AG04449 (cell line): ENCODE results near the gene MINDY4.
"Not testable (repeated sequence)": the region's sequence is repeated elsewhere in the genome, so short reads cannot be mapped to it uniquely, and the experiment has no call there.

Experiments
- CTCF ChIA-PET: fragments of 350-600 bp; formaldehyde crosslinking; extraction: SDS; loops from one replicate; lab custom pipeline; 2021; ENCODE audit warnings: antibody characterized with exemption; lab: Yijun Ruan, JAX
- POLR2A ChIA-PET: fragments of 400-600, 350-600 bp; formaldehyde crosslinking; extraction: SDS; loops from one replicate; lab custom pipeline; 2020; ENCODE audit warnings: antibody characterized with exemption, inconsistent platforms; lab: Yijun Ruan, JAX
- DNase-seq: peaks from one replicate; pipeline ENCODE4 v3.0.0-alpha.2; 2010; ENCODE audit warnings: low read depth, low spot score
- H3K4me3 ChIP-seq: 2 replicates; pipeline ENCODE4 v1.5.1; 2011; ENCODE audit warnings: low read depth, mild to moderate bottlenecking, control low read depth, low read length
- TF ChIP-seq, protein P1 (sequence below): IDR thresholded peaks from one replicate; pipeline ENCODE4 v1.5.1; 2011; ENCODE audit warnings: mild to moderate bottlenecking, moderate library complexity, low read length, control low read depth, inconsistent platforms; ENCODE audit not compliant: insufficient read depth; ENCODE audit errors: missing control alignments

The MINDY4 gene

DNA sequence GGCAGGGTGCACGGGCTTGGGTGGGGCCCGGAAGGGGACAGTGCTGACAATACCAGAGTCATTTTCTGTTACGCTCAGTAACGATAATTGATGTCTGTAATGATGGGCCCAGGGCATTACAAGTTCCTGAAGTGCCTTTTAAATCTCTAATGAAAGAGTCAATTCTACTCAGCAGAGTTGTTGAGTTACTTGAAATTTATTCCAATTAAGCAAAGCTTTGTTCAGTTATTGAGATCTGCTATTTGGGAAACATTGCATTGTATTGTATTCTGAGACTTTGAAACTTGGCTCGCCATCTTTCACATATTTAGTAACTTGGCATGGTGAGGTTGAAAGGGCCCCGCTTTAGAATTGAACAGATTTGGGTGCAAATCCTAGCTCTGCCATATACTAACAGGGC lies 34.7 kb downstream of the MINDY4 start:
- POLR2A ChIA-PET, result no interaction called here
- TF ChIP-seq, protein P1, sequence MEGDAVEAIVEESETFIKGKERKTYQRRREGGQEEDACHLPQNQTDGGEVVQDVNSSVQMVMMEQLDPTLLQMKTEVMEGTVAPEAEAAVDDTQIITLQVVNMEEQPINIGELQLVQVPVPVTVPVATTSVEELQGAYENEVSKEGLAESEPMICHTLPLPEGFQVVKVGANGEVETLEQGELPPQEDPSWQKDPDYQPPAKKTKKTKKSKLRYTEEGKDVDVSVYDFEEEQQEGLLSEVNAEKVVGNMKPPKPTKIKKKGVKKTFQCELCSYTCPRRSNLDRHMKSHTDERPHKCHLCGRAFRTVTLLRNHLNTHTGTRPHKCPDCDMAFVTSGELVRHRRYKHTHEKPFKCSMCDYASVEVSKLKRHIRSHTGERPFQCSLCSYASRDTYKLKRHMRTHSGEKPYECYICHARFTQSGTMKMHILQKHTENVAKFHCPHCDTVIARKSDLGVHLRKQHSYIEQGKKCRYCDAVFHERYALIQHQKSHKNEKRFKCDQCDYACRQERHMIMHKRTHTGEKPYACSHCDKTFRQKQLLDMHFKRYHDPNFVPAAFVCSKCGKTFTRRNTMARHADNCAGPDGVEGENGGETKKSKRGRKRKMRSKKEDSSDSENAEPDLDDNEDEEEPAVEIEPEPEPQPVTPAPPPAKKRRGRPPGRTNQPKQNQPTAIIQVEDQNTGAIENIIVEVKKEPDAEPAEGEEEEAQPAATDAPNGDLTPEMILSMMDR, result no peak
- no peak overlapping the region for H3K4me3 ChIP-seq
- CTCF ChIA-PET, result interaction anchor here (0.8 to 6.8 kb wide), 3 partner anchors 132 to 315 kb away, joined by 4 to 102 read pairs (median 6); no protein-coding TSS in a partner anchor
- DNase-seq, result no peak

DNA sequence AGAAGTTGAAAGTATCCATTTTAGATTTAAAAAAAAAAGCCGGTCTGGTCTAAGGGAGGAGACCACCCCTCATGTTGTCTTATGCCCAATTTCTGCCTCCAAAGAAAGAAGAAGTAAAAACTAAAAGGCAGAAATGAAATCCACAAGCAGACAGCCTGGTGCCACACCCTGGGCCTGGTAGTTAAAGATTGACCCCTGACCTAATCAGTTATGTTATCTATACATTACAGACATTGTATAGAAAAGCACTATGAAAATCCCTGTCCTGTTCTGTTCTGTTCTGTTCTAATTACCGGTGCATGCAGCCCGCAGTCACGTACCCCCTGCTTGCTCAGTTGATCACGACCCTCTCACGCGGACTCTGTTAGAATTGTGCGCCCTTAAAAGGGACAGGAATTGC lies 36.3 kb downstream of the MINDY4 start:
- DNase-seq, POLR2A ChIA-PET, H3K4me3 ChIP-seq: not testable (repeated sequence)
- CTCF ChIA-PET, result interaction anchor here (6.8 kb wide), 1 partner anchor 313 kb away, joined by 102 read pairs; no protein-coding TSS in a partner anchor

DNA sequence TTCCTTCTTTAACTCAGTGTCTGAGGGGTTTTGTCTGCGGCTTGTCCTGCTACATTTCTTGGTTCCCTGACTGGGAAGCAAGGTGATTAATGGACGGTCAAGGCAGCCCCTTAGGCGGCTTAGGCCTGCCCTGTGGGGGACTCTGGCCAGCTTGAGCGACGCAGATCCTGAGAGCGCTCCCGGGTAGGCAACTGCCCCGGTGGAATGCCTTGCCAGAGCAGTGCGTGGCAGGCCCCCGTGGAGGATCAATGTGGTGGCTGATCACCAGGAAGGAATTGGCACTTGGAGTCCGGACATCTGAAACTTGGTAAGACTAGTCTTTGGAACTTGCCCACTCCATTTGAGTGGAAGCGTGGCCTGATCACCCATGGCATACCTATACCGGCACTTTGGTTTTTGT lies 36.7 kb downstream of the MINDY4 start:
- DNase-seq, POLR2A ChIA-PET, CTCF ChIA-PET, H3K4me3 ChIP-seq: not testable (repeated sequence)

DNA sequence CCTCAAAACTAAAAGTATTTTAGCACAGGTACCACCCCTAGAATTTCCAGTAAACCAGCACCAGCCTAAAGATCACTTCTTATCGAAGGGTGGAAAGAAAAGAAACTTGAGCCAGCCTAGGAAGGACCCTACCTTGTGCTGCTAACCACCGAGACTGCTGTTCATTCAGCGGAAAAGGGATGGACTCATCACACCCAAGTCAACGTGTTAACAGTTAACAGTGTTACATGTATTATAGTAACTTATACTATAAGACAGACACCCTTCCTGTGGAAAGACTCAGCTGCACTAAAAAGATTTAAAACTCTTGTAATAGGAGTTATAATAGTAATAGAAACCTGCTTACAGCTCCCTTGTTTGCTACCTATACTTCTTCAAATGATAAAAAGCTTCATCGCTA lies 39.8 kb downstream of the MINDY4 start:
- DNase-seq, result no peak
- ChIA-PET POLR2A (no interaction called here), CTCF (interaction anchor here (1.1 kb wide), 1 partner anchor 312 kb away, joined by 3 read pairs; no protein-coding TSS in a partner anchor)
- no peak overlapping the region for H3K4me3 ChIP-seq
- TF ChIP-seq, protein P1, result no peak

DNA sequence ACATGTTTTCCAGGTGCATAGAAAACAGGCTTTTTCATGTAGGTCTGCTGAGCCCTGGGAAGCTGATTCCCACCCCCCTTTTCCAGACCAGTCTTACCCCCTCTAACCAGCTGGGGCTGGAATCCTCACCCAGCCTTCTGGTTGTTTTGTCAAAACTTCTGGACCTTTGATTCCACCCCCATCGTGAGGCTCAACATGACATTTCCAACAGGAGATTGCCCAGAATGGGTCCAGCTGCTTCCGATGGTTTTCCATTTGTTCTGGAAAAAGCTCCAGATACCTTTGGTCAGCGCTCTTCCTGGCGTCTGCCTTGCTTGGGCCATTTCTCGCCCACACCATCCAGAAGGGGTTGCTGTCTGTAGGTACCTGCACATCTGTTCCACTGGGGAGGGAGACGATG lies 41.5 kb downstream of the MINDY4 start:
- no peak for DNase-seq
- ChIA-PET CTCF (interaction anchor here (0.8 to 1.6 kb wide), 4 partner anchors 11 to 310 kb away, joined by 3 to 6 read pairs (median 3); no protein-coding TSS in a partner anchor), POLR2A (no interaction called here)
- TF ChIP-seq, protein P1, result no peak
- no peak overlapping the region for H3K4me3 ChIP-seq

DNA sequence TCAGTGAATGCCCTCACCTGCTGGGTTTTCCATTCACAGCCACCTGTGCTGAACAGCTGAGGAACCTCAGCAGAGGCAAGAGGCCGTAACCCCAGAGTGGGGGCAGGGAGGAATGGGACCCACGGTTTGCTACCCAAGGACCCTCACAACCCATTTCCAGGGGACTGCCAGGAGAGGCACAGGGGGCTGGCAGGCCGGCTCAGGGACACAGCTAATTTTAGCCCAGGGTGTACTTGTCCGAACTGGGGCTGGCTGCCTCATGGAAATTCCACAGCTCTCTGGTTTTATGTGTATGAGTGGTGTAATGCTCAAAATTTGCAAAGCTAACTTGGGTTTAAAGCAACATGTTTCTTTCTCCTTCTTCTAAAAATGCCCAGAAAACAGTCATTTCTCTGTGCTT lies 42.2 kb downstream of the MINDY4 start:
- ChIA-PET CTCF (interaction anchor here (1.5 to 1.8 kb wide), 2 partner anchors 125 to 309 kb away, joined by 5 to 8 read pairs; no protein-coding TSS in a partner anchor), POLR2A (no interaction called here)
- no peak overlapping the region for H3K4me3 ChIP-seq
- TF ChIP-seq, protein P1, result no peak
- no peak for DNase-seq

DNA sequence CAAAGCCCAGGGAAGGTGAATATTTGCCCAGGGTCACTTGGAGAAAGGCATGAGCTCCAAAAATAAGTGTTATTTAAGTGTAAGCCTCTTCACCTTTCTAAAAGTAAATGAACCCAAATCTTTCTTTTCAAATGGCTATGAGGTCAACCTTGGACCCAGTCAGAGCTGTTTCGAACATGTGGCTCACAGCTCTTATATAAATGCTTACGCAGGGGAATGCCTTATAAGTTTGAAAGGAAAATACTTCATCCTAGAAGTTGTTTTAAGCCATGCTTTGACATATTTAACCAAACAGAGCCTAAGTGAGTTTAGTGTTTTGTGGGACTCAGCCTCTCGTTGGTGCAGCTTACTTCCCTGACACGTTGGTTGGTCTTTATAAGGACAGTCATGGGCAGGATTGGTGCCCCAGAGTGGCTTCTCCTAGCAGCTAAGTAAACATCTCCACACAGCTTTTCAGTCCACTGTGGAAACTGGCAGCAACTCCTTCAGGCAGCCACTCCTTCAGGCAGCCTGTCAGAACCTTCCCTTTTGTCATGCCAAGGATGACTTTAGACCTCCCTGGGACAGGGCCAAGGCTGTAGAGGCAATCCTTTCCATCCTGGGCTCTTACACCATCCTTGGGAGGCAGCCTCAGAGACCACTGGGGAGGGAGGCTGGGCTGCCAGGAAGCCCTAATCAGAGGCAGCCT lies 43.6 kb downstream of the MINDY4 start:
- DNase-seq, result no peak
- no peak overlapping the region for H3K4me3 ChIP-seq
- ChIA-PET POLR2A (no interaction called here), CTCF (interaction anchor here (1.0 to 1.8 kb wide), 5 partner anchors 13 to 308 kb away, joined by 3 to 8 read pairs (median 4); no protein-coding TSS in a partner anchor)
- TF ChIP-seq, protein P1, result no peak
